ENCODE measurements around the gene PAK1.

GRCh38 chr11:77444261-77444660 lies 29.6 kb downstream of the PAK1 start:
- TF ChIP-seq CTCF (IDR thresholded peaks at IDR 0.05; ENCODE audit: insufficient read depth, low read length) (no peak), GABPA (IDR thresholded peaks at IDR 0.05; ENCODE audit: low read depth) (no peak)
